Tibial nerve (tissue), 4 donors: ENCODE results near the gene NBEAL2. TPM values are rescaled to one million over a fixed set of nuclear protein-coding genes. Genes with fewer than 3 reads are reported as not detected.

Source experiments
- DNase-seq, 2 donors: peaks; one replicate each; pipeline ENCODE4 v3.0.0-alpha.2; 2019; ENCODE audit warnings: low spot score in 2 of 2
- H3K27ac ChIP-seq, 4 donors: fragments of 200-600 bp; sonication (generic) in 3 of 4; one replicate each; pipeline ENCODE4 v1.5.1; 2017 to 2019; ENCODE audit warnings: mild to moderate bottlenecking in 1 of 4
- H3K27me3 ChIP-seq, 2 donors: fragments of 200-600 bp; sonication (generic) in 1 of 2; one replicate each; pipeline versions ENCODE4 v1.5.1 to v1.6.0; 2017 to 2019
- H3K36me3 ChIP-seq, 3 donors: fragments of 200-600 bp; sonication (generic); one replicate each; pipeline ENCODE4 v1.5.1; 2018 to 2019
- H3K4me1 ChIP-seq, 4 donors: fragments of 200-600 bp; sonication (generic) in 3 of 4; one replicate each; pipeline ENCODE4 v1.5.1; 2017 to 2019
- H3K4me3 ChIP-seq, 4 donors: fragments of 200-600 bp; sonication (generic) in 3 of 4; one replicate each; pipeline ENCODE4 v1.5.1; 2017 to 2019; ENCODE audit warnings: mild to moderate bottlenecking in 1 of 4, moderate library complexity in 1 of 4
- H3K9me3 ChIP-seq, 4 donors: fragments of 200-600 bp; sonication (generic) in 3 of 4; one replicate each; pipeline ENCODE4 v1.5.1; 2017 to 2019
- EP300 ChIP-seq, 2 donors: sonication (generic); formaldehyde crosslinking; IDR thresholded peaks; one replicate each; pipeline ENCODE4 v1.6.1; 2017; ENCODE audit warnings: antibody characterized with exemption in 2 of 2, mild to moderate bottlenecking in 1 of 2
- POLR2A ChIP-seq, 2 donors: fragments of 450-650 bp; IDR thresholded peaks; one replicate each; pipeline ENCODE4 v1.6.1; 2017; ENCODE audit warnings: antibody characterized with exemption in 2 of 2, mild to moderate bottlenecking in 2 of 2, moderate library complexity in 2 of 2
- WGBS, 2 donors: methylation state at CpG; one replicate each; pipeline ENCODE4 v1.1.5; 2018; 5-methylcytosine and 5-hydroxymethylcytosine counted together
- total RNA-seq, 4 donors: library from RNA; depleted of rRNA; stranded (reverse); fragments of >200 nt; gene quantifications; one replicate each; pipeline ENCODE4 v1.1.0, GENCODE V29; 2016
- TF ChIP-seq, protein P1 (sequence below), 5 experiments: fragments of 200-600 bp in 3 of 5; fragments of 450-650 bp in 2 of 5; sonication (generic) in 3 of 5; IDR thresholded peaks; one replicate each; pipeline ENCODE4 v1.5.1; 2016 to 2019; ENCODE audit warnings: antibody characterized with exemption in 5 of 5, mild to moderate bottlenecking in 3 of 5, moderate library complexity in 2 of 5

Gene NBEAL2
- total RNA-seq, 4 donors from 2014 or later, result 25.3 to 92.1 (median 26.6) TPM

DNA sequence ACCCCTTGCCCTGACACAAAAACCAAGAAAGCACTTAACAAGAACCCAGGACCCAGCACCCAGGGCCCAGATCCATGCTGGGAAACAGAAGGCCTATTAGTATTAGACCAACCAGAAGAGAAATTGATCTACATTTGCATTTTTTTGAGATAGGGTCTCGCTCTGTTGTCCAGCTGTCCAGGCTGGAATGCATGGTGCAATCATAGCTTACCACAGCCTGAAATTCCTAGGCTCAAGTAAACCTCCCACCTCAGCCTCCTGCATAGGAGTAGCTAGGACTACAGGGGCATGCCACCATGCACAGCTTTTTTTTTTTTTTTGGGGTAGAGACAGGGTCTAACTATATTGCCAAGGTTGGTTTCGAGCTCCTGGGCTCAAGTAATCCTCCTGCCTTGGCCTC, 29.3 kb upstream of the NBEAL2 start:
- TF ChIP-seq POLR2A (IDR thresholded peaks at IDR 0.05) (no peak), EP300 (IDR thresholded peaks at IDR 0.05) (no peak)
- TF ChIP-seq, protein P1, sequence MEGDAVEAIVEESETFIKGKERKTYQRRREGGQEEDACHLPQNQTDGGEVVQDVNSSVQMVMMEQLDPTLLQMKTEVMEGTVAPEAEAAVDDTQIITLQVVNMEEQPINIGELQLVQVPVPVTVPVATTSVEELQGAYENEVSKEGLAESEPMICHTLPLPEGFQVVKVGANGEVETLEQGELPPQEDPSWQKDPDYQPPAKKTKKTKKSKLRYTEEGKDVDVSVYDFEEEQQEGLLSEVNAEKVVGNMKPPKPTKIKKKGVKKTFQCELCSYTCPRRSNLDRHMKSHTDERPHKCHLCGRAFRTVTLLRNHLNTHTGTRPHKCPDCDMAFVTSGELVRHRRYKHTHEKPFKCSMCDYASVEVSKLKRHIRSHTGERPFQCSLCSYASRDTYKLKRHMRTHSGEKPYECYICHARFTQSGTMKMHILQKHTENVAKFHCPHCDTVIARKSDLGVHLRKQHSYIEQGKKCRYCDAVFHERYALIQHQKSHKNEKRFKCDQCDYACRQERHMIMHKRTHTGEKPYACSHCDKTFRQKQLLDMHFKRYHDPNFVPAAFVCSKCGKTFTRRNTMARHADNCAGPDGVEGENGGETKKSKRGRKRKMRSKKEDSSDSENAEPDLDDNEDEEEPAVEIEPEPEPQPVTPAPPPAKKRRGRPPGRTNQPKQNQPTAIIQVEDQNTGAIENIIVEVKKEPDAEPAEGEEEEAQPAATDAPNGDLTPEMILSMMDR (IDR thresholded peaks at IDR 0.05), result no peak
- H3K4me1 ChIP-seq, result peaks cover 0 to 85% (median 64%) of the 10 kb centered on the region in 4 donors
- H3K27ac ChIP-seq, result no peak overlapping the region
- H3K36me3 ChIP-seq, result peaks cover 0 to 11% (median 0%) of the 10 kb centered on the region in 3 donors
- no peaks in the 10 kb centered on the region for H3K27me3 ChIP-seq
- no peaks in the 10 kb centered on the region for H3K9me3 ChIP-seq
- DNase-seq, result no peak
- WGBS, 2 donors, result 92% methylated on average over 2 of the region's 2 CpGs
- no peak overlapping the region for H3K4me3 ChIP-seq

- no peaks in the 10 kb centered on the region for H3K9me3 ChIP-seq
- H3K36me3 ChIP-seq, result peaks cover 0 to 11% (median 0%) of the 10 kb centered on the region in 3 donors
- no peaks in the 10 kb centered on the region for H3K27me3 ChIP-seq
- no peak for TF ChIP-seq EP300 (IDR thresholded peaks at IDR 0.05)
- no peak for TF ChIP-seq POLR2A (IDR thresholded peaks at IDR 0.05)
- TF ChIP-seq, protein P1 (IDR thresholded peaks at IDR 0.05), result no peak
- WGBS, 2 donors, result 64 to 71% methylated on average over 7 of the region's 7 CpGs
- no peak for DNase-seq
- no peak overlapping the region for H3K4me3 ChIP-seq
- H3K4me1 ChIP-seq, result peaks cover 0 to 89% (median 63%) of the 10 kb centered on the region in 4 donors
- no peak overlapping the region for H3K27ac ChIP-seq
Observed at GRCh38 chr3:46950650-46951241, 28.7 kb upstream of the NBEAL2 start.

- Histone ChIP-seq H3K4me3 (no peak overlapping the region), H3K4me1 (peaks cover 0 to 93% (median 57%) of the 10 kb centered on the region in 4 donors), H3K36me3 (peaks cover 0 to 3% (median 0%) of the 10 kb centered on the region in 3 donors), H3K27ac (no peak overlapping the region), H3K27me3 (no peaks in the 10 kb centered on the region), H3K9me3 (no peaks in the 10 kb centered on the region)
- no peak for DNase-seq
- 85 to 88% methylated on average over 2 of the region's 2 CpGs for WGBS, 2 donors
- TF ChIP-seq EP300 (IDR thresholded peaks at IDR 0.05), result no peak
- TF ChIP-seq POLR2A (IDR thresholded peaks at IDR 0.05), result no peak
- TF ChIP-seq, protein P1 (IDR thresholded peaks at IDR 0.05), result no peak
Observed at GRCh38 chr3:46952813-46953212, 26.7 kb upstream of the NBEAL2 start.

DNA sequence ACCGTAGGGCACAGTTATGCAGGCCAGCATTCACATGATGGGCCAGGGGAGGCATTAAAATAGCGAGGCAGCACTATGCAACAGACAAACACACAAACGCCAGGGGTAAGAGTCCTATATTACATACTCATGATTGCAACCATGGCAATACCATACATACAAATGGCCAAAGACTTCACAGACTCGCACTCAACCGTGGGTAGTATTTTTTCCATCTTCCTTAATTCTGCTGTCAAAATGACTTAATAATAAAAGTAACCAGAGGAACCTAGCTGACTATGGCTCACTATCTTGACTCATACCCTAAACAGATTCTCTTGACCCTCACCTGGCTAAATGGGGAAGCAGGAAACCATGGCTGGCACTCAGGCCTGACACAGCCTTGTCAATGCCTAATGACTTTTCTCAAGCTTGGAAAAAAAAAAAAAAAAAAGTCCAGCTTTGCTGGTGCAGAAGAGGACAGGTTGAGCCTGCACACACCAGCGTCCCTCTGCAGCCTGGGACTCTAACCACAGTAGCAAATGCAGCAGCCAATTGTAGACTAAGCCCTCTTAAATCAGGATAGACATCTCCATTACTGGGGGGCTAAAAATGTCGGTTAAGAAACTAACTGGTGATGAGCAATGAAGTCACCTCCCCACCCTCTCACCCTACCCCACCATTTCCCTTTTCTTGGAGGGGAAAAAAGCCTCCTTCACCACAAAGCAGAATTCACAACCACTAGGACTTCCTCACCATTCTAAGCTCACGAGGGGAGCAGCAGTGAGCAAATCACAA, 26.0 kb upstream of the NBEAL2 start:
- no peaks in the 10 kb centered on the region for H3K9me3 ChIP-seq
- WGBS, 2 donors, result 69 to 70% methylated on average over 8 of the region's 8 CpGs
- H3K4me1 ChIP-seq, result peaks cover 0 to 91% (median 53%) of the 10 kb centered on the region in 4 donors
- TF ChIP-seq, protein P1 (IDR thresholded peaks at IDR 0.05), result no peak
- TF ChIP-seq EP300 (IDR thresholded peaks at IDR 0.05), result no peak
- no peak for TF ChIP-seq POLR2A (IDR thresholded peaks at IDR 0.05)
- H3K4me3 ChIP-seq, result no peak overlapping the region
- no peak overlapping the region for H3K27ac ChIP-seq
- DNase-seq, result no peak
- no peaks in the 10 kb centered on the region for H3K27me3 ChIP-seq
- H3K36me3 ChIP-seq, result no peaks in the 10 kb centered on the region

GRCh38 chr3:46954178-46954577, 25.3 kb upstream of the NBEAL2 start:
- H3K36me3 ChIP-seq, result no peaks in the 10 kb centered on the region
- TF ChIP-seq POLR2A (IDR thresholded peaks at IDR 0.05) (no peak), EP300 (IDR thresholded peaks at IDR 0.05) (no peak)
- TF ChIP-seq, protein P1 (IDR thresholded peaks at IDR 0.05), result no peak
- no peaks in the 10 kb centered on the region for H3K27me3 ChIP-seq
- DNase-seq, result no peak
- H3K4me3 ChIP-seq, result no peak overlapping the region
- peaks cover 0 to 91% (median 55%) of the 10 kb centered on the region in 4 donors for H3K4me1 ChIP-seq
- H3K9me3 ChIP-seq, result no peaks in the 10 kb centered on the region
- H3K27ac ChIP-seq, result no peak overlapping the region
- 68 to 73% methylated on average over 3 of the region's 3 CpGs for WGBS, 2 donors
